Keratinocyte (primary cell): Measurements from ENCODE around the gene TUBGCP5. TPM values are rescaled to one million over a fixed set of nuclear protein-coding genes. Genes with fewer than 3 reads are reported as not detected.

ENCODE experiments used
- DNase-seq: peaks from one replicate; pipeline ENCODE4 v3.0.0-alpha.2; 2011; ENCODE audit warnings: low read depth, missing footprints, low spot score
- FAIRE-seq: peaks from 2 replicates; lab custom pipeline; 2011; peaks lifted over from hg19 to GRCh38; lab: Jason Lieb, UNC
- H2AFZ ChIP-seq: 2 replicates; pipeline ENCODE4 v1.6.0; 2012; ENCODE audit warnings: low read length, control low read depth, inconsistent platforms; ENCODE audit not compliant: control insufficient read depth
- H3K27ac ChIP-seq: 2 replicates; pipeline ENCODE4 v1.5.1; 2011; ENCODE audit warnings: low read length; ENCODE audit not compliant: control insufficient read depth, insufficient read depth
- H3K27me3 ChIP-seq: 3 replicates; pipeline ENCODE4 v1.6.0; 2011; ENCODE audit warnings: low read length; ENCODE audit not compliant: control insufficient read depth, insufficient read depth; ENCODE audit errors: extremely low read depth
- H3K36me3 ChIP-seq, 2 experiments: 2 replicates in 1 of 2; 3 replicates in 1 of 2; pipeline ENCODE4 v1.5.1; 2011; ENCODE audit warnings: low read length in 2 of 2, mild to moderate bottlenecking in 1 of 2; ENCODE audit not compliant: control insufficient read depth in 2 of 2, insufficient read depth in 2 of 2; ENCODE audit errors: extremely low read depth in 1 of 2
- H3K4me1 ChIP-seq: 3 replicates; pipeline ENCODE4 v1.5.1; 2011; ENCODE audit warnings: low read length; ENCODE audit not compliant: control insufficient read depth, insufficient read depth; ENCODE audit errors: extremely low read depth
- H3K4me2 ChIP-seq: 3 replicates; pipeline ENCODE4 v1.6.0; 2011; ENCODE audit warnings: low read depth, low read length; ENCODE audit not compliant: control insufficient read depth, insufficient read depth; ENCODE audit errors: extremely low read depth
- H3K4me3 ChIP-seq, 3 experiments: fragments of 200-600 bp in 1 of 3; sonication (generic) in 1 of 3; 2 replicates in 2 of 3; 3 replicates in 1 of 3; pipeline ENCODE4 v1.5.1; 2011 to 2016; ENCODE audit warnings: low read length in 3 of 3, mild to moderate bottlenecking in 3 of 3, control low read depth in 2 of 3, inconsistent platforms in 1 of 3, low read depth in 1 of 3, mixed read lengths in 1 of 3, mixed run types in 1 of 3, moderate library complexity in 1 of 3; ENCODE audit not compliant: control insufficient read depth in 2 of 3, insufficient read depth in 2 of 3; ENCODE audit errors: extremely low read depth in 1 of 3
- H3K79me2 ChIP-seq: 2 replicates; pipeline ENCODE4 v1.6.0; 2012; ENCODE audit warnings: low read length; ENCODE audit not compliant: control insufficient read depth, insufficient read depth
- H3K9ac ChIP-seq: 3 replicates; pipeline ENCODE4 v1.6.0; 2011; ENCODE audit warnings: low read length; ENCODE audit not compliant: control insufficient read depth, insufficient read depth; ENCODE audit errors: extremely low read depth
- H3K9me1 ChIP-seq: 3 replicates; pipeline ENCODE4 v1.6.0; 2011; ENCODE audit warnings: low read length; ENCODE audit not compliant: control insufficient read depth, insufficient read depth; ENCODE audit errors: extremely low read depth
- H3K9me3 ChIP-seq: 2 replicates; pipeline ENCODE4 v1.5.1; 2012; ENCODE audit warnings: low read depth, low read length; ENCODE audit not compliant: control insufficient read depth
- H4K20me1 ChIP-seq: 3 replicates; pipeline ENCODE4 v1.6.0; 2011; ENCODE audit warnings: low read length; ENCODE audit not compliant: control insufficient read depth, insufficient read depth; ENCODE audit errors: extremely low read depth
- CTCF ChIP-seq, 3 experiments: IDR thresholded peaks in 1 of 3; conservative IDR thresholded peaks in 1 of 3; optimal IDR thresholded peaks in 1 of 3; 2 replicates in 2 of 3; 3 replicates in 1 of 3; pipeline versions ENCODE3 to v1.5.1; 2011; ENCODE audit warnings: low read length in 3 of 3, mild to moderate bottlenecking in 3 of 3, moderate library complexity in 2 of 3, control low read depth in 1 of 3, inconsistent platforms in 1 of 3; ENCODE audit not compliant: insufficient read depth in 2 of 3; ENCODE audit errors: extremely low read depth in 1 of 3
- EZH2 ChIP-seq: IDR thresholded peaks from one replicate; pipeline ENCODE4 v1.6.1; 2012; ENCODE audit warnings: inconsistent platforms, mild to moderate bottlenecking, low read length, moderate library complexity
- dilution Hi-C: fragments of 300-500 bp; cut with MboI; formaldehyde crosslinking; loops from one replicate; pipeline ENCODE4 v1.7.0; 2020; ENCODE audit warnings: low sequenced_read_pairs; ENCODE audit not compliant: extremely low pct_ligation_motif_present
- polyA plus RNA-seq, 5 experiments: library from polyadenylated mRNA; depleted of rRNA in 3 of 5; stranded (reverse) in 3 of 5; stranded (forward) in 1 of 5; unstranded in 1 of 5; fragments of >200 nt; gene quantifications; 1 replicate in 1 of 5; 2 replicates in 3 of 5; 3 replicates in 1 of 5; pipeline versions ENCODE4 v1.2.1 to v1.2.3, GENCODE V29; 2011 to 2012; ENCODE audit warnings: missing spikeins in 2 of 5, low read depth in 1 of 5, low replicate concordance in 1 of 5

The TUBGCP5 gene
- polyA plus RNA-seq, 1 donor (not counting 4 experiments of a cell fraction or from before 2014, with no cell fraction given), result 20.3 TPM

- no peaks in the 10 kb centered on the region for H3K36me3 ChIP-seq
- H3K27me3 ChIP-seq, result no peaks in the 10 kb centered on the region
- no peak overlapping the region for H3K4me2 ChIP-seq
- H3K9ac ChIP-seq, result no peak overlapping the region
- FAIRE-seq, result no peak
- dilution Hi-C loops, result no loop called here
- no peaks in the 10 kb centered on the region for H3K4me1 ChIP-seq
- TF ChIP-seq CTCF (optimal IDR thresholded peaks at IDR 0.05 in 1 of 3, IDR thresholded peaks at IDR 0.05 in 1 of 3, conservative IDR thresholded peaks at IDR 0.05 in 1 of 3; ENCODE audit: extremely low read depth in 1 of 3, insufficient read depth in 2 of 3, low read length in 3 of 3) (no peak), EZH2 (no peak)
- no peaks in the 10 kb centered on the region for H3K9me3 ChIP-seq
- H3K79me2 ChIP-seq, result no peaks in the 10 kb centered on the region
- H3K4me3 ChIP-seq, result no peak overlapping the region
- DNase-seq, result no peak
- H2AFZ ChIP-seq, result no peak overlapping the region
- no peak overlapping the region for H3K27ac ChIP-seq
- no peaks in the 10 kb centered on the region for H3K9me1 ChIP-seq
- H4K20me1 ChIP-seq, result no peaks in the 10 kb centered on the region
Measured at GRCh38 chr15:23057707-23058106, 18.3 kb upstream of the TUBGCP5 start.

DNA sequence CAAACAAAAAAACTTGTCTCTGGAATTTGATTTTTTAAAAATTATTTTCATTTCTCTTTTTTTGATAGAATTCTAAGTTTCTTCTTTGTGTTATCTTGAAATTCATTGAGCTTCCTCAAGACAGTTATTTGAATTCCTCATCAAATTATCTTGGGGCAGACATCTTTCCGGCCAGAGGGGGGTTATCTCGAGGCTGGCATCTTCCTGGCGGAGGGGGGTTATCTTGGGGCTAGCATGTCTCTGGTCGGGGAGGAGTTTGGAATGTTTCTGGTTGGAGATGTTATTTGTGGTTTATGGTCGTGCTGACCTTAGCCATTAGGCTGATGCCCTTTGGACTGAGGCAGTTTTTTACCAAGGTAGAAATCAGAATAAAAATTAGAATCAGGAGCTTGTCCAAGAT, 15.9 kb upstream of the TUBGCP5 start:
- no peaks in the 10 kb centered on the region for H3K9me1 ChIP-seq
- H2AFZ ChIP-seq, result no peak overlapping the region
- H3K79me2 ChIP-seq, result no peaks in the 10 kb centered on the region
- no peak overlapping the region for H3K9ac ChIP-seq
- no peak for TF ChIP-seq CTCF (optimal IDR thresholded peaks at IDR 0.05 in 1 of 3, IDR thresholded peaks at IDR 0.05 in 1 of 3, conservative IDR thresholded peaks at IDR 0.05 in 1 of 3; ENCODE audit: extremely low read depth in 1 of 3, insufficient read depth in 2 of 3, low read length in 3 of 3)
- TF ChIP-seq EZH2, result no peak
- no peak overlapping the region for H3K4me2 ChIP-seq
- no peak for FAIRE-seq
- no peaks in the 10 kb centered on the region for H3K4me1 ChIP-seq
- no peaks in the 10 kb centered on the region for H3K27me3 ChIP-seq
- no peaks in the 10 kb centered on the region for H4K20me1 ChIP-seq
- no peak overlapping the region for H3K27ac ChIP-seq
- H3K9me3 ChIP-seq, result no peaks in the 10 kb centered on the region
- no peak overlapping the region for H3K4me3 ChIP-seq
- no peaks in the 10 kb centered on the region for H3K36me3 ChIP-seq
- no peak for DNase-seq
- dilution Hi-C loops, result no loop called here
